ENCODE data around the gene CUBN.

- TF ChIP-seq CTCF (IDR thresholded peaks at IDR 0.05) (no peak), ZFX (IDR thresholded peaks at IDR 0.05; ENCODE audit: borderline replicate concordance) (no peak)
These were observed 139.8 kb downstream of the CUBN start for GRCh38 chr10:16989826-16990293.

Data from 22Rv1 (cell line).